Keratinocyte (primary cell): ENCODE data around the gene PLEKHN1.
A peak's percentile ranks its signal among the peaks of the same experiment; 100 is the strongest.

Experiments used
- EZH2 ChIP-seq: IDR thresholded peaks from one replicate; pipeline ENCODE4 v1.6.1; 2012; ENCODE audit warnings: inconsistent platforms, mild to moderate bottlenecking, low read length, moderate library complexity
- TF ChIP-seq, protein P1 (sequence below), 3 experiments: IDR thresholded peaks in 1 of 3; conservative IDR thresholded peaks in 1 of 3; optimal IDR thresholded peaks in 1 of 3; 2 replicates in 2 of 3; 3 replicates in 1 of 3; pipeline versions ENCODE3 to v1.5.1; 2011; ENCODE audit warnings: low read length in 3 of 3, mild to moderate bottlenecking in 3 of 3, moderate library complexity in 2 of 3, control low read depth in 1 of 3, inconsistent platforms in 1 of 3; ENCODE audit not compliant: insufficient read depth in 2 of 3; ENCODE audit errors: extremely low read depth in 1 of 3

DNA sequence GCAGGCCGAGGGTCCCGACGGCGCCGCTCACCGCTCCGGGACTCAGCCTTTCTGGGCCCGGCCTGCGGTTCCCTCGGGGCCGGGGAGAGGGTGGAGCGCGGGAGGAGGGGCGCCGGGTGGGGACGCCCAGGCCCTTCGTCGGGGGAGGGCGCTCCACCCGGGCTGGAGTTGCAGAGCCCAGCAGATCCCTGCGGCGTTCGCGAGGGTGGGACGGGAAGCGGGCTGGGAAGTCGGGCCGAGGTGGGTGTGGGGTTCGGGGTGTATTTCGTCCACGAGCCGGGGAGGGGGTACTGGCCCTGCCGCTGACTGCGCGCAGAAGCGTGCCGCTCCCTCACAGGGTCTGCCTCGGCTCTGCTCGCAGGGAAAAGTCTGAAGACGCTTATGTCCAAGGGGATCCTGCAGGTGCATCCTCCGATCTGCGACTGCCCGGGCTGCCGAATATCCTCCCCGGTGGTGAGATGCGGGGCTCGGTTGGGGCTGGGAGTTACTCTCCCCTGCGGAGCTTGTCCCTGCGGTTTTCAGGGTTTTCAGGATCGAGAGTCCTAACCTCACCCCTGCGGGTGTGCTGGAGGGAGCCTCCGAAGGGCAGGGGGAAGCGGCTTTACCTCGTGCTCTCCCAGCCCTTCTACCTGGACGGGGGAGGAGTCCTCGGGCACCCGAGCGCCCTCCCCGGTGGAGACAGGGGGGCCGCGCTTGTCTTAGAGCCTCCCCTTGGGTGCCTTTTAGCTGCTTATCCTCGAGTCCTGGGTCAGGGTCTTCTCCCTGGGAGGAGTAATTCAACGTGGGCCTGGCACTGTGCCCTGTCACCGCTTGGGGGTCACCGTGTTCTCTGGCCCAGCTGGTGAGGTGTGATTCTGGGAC lies 40.5 kb upstream of the PLEKHN1 start:
- peak; percentile 97 for TF ChIP-seq EZH2
- TF ChIP-seq, protein P1, sequence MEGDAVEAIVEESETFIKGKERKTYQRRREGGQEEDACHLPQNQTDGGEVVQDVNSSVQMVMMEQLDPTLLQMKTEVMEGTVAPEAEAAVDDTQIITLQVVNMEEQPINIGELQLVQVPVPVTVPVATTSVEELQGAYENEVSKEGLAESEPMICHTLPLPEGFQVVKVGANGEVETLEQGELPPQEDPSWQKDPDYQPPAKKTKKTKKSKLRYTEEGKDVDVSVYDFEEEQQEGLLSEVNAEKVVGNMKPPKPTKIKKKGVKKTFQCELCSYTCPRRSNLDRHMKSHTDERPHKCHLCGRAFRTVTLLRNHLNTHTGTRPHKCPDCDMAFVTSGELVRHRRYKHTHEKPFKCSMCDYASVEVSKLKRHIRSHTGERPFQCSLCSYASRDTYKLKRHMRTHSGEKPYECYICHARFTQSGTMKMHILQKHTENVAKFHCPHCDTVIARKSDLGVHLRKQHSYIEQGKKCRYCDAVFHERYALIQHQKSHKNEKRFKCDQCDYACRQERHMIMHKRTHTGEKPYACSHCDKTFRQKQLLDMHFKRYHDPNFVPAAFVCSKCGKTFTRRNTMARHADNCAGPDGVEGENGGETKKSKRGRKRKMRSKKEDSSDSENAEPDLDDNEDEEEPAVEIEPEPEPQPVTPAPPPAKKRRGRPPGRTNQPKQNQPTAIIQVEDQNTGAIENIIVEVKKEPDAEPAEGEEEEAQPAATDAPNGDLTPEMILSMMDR (optimal IDR thresholded peaks at IDR 0.05 in 1 of 3, IDR thresholded peaks at IDR 0.05 in 1 of 3, conservative IDR thresholded peaks at IDR 0.05 in 1 of 3; ENCODE audit: extremely low read depth in 1 of 3, insufficient read depth in 2 of 3, low read length in 3 of 3) = no peak
